RWPE2 (cell line): ENCODE results near the gene SLC37A1.

Source experiments
- ATAC-seq: fragments of 200-7000 bp; cut with Tn5 transposase; 3 replicates; pipeline ENCODE4 v1.9.1; 2021; ENCODE audit warnings: low read depth
- DNase-seq: peaks from one replicate; pipeline ENCODE4 v3.0.0-alpha.2; 2020; ENCODE audit warnings: low spot score
- H3K27ac ChIP-seq: fragments of 450-650 bp; 2 replicates; pipeline ENCODE4 v1.5.1; 2017; ENCODE audit warnings: mild to moderate bottlenecking; ENCODE audit not compliant: poor library complexity, severe bottlenecking
- H3K27me3 ChIP-seq: fragments of 250-450 bp; sonication (Bioruptor Pico); 2 replicates; pipeline ENCODE4 v1.5.1; 2021; ENCODE audit warnings: mild to moderate bottlenecking, moderate library complexity; ENCODE audit not compliant: insufficient read depth, poor library complexity, severe bottlenecking
- H3K36me3 ChIP-seq: fragments of 250-450 bp; sonication (Bioruptor Pico); 2 replicates; pipeline ENCODE4 v1.5.1; 2020; ENCODE audit warnings: low read depth, mild to moderate bottlenecking, moderate library complexity
- H3K4me1 ChIP-seq: fragments of 250-450 bp; sonication (Bioruptor Pico); 2 replicates; pipeline ENCODE4 v1.5.1; 2021; ENCODE audit warnings: mild to moderate bottlenecking, moderate library complexity; ENCODE audit not compliant: insufficient read depth, poor library complexity, severe bottlenecking
- H3K4me3 ChIP-seq: fragments of 250-450 bp; sonication (Bioruptor Pico); 2 replicates; pipeline ENCODE4 v1.5.1; 2021; ENCODE audit warnings: mild to moderate bottlenecking, moderate library complexity; ENCODE audit not compliant: severe bottlenecking
- H3K9me3 ChIP-seq: fragments of 250-450 bp; sonication (Bioruptor Pico); 2 replicates; pipeline ENCODE4 v1.5.1; 2021; ENCODE audit warnings: mild to moderate bottlenecking, moderate library complexity; ENCODE audit not compliant: severe bottlenecking
- CTCF ChIP-seq: fragments of 450-650 bp; IDR thresholded peaks from one replicate; pipeline ENCODE4 v1.5.1; 2017; ENCODE audit warnings: mild to moderate bottlenecking, moderate library complexity; ENCODE audit not compliant: poor library complexity, severe bottlenecking

Gene SLC37A1

DNA sequence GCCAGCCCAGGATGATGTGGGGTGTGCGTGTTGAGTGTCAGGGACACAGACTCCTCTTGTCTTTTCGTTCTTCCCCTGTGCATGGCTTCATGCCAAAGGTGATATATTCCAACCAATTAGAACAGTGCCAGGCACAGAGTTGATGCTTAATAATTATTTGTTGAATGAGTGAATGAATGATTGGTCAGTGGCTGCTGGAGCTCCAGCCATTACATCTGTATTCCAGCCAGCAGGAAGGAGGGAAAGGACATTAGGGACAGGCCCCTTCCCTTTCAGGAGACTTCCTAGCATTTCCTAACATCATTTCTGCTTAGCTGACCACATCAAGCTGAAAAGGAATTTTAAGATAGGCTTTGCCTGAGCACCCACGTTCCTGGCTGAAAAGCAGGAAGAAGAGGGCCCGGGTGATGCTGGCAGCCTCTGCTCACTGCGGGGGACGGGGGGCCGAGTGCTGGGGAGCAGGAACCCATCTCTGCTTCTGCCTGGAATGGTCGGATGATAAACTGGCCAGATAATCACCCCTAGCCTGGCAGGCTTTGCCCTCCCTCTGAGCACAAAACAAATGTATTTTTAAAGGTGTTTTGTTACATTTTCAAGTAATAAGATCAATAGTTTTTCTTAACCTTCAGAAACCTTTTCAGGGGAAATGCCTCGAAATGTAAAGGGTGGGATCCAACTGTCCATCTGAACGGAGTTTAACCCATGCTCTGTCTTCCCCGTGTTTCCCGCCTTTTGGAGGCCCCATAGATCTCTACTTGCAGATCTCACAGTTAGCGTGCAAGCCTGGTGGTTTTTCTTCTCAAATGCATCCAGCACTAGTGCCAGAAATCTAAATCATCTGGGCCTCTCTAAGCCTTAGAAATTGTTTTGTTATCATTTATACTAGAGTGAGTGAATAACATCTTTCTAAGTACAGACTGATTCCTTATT is 39.0 kb downstream of the SLC37A1 start:
- H3K9me3 ChIP-seq, result no peaks in the 10 kb centered on the region
- DNase-seq, result no peak
- no peak overlapping the region for H3K27ac ChIP-seq

DNA sequence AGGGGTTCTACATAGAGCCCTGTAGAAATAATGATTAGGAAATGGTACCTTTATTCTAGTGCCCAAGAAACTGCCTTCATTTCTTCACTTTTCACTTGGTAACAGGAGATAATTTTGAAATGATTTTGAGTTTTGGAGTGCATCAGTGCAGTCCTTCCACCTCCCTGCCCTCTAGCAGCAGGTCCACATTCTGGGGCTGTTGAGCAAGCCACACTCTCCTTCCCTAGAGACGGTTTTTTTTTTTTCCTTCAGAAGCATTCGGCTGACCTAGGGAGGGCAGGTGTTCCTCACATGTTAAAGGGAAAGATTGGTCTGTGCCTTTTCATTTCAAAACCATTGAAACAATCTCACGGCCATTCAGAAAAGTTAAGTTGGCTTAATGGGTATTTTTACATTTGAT is 39.8 kb downstream of the SLC37A1 start:
- DNase-seq, result no peak
- no peaks in the 10 kb centered on the region for H3K4me1 ChIP-seq
- TF ChIP-seq CTCF, result no peak

More for the DNA sequence above, 39.0 kb downstream of the SLC37A1 start:
- no peak overlapping the region for H3K4me3 ChIP-seq
- no peaks in the 10 kb centered on the region for H3K4me1 ChIP-seq
- ATAC-seq, result no peak
- no peaks in the 10 kb centered on the region for H3K36me3 ChIP-seq
- no peaks in the 10 kb centered on the region for H3K27me3 ChIP-seq
- TF ChIP-seq CTCF, result no peak

GRCh38 chr21:42554251-42554961 is 40.8 kb downstream of the SLC37A1 start:
- Histone ChIP-seq H3K4me1 (no peaks in the 10 kb centered on the region), H3K27me3 (no peaks in the 10 kb centered on the region), H3K4me3 (no peak overlapping the region), H3K27ac (no peak overlapping the region), H3K36me3 (no peaks in the 10 kb centered on the region), H3K9me3 (no peaks in the 10 kb centered on the region)
- DNase-seq (no peak), ATAC-seq (no peak)
- TF ChIP-seq CTCF, result no peak

More for the DNA sequence above, 39.8 kb downstream of the SLC37A1 start:
- no peaks in the 10 kb centered on the region for H3K9me3 ChIP-seq
- ATAC-seq, result no peak
- H3K27me3 ChIP-seq, result no peaks in the 10 kb centered on the region
- no peak overlapping the region for H3K27ac ChIP-seq
- no peak overlapping the region for H3K4me3 ChIP-seq
- no peaks in the 10 kb centered on the region for H3K36me3 ChIP-seq

GRCh38 chr21:42555756-42556438 is 42.2 kb downstream of the SLC37A1 start:
- no peak overlapping the region for H3K4me3 ChIP-seq
- H3K36me3 ChIP-seq, result no peaks in the 10 kb centered on the region
- no peak overlapping the region for H3K27ac ChIP-seq
- H3K4me1 ChIP-seq, result no peaks in the 10 kb centered on the region
- H3K27me3 ChIP-seq, result no peaks in the 10 kb centered on the region
- H3K9me3 ChIP-seq, result no peaks in the 10 kb centered on the region
- no peak for ATAC-seq
- TF ChIP-seq CTCF, result no peak
- DNase-seq, result no peak
